ENCODE measurements around the gene KATNIP. TPM values are rescaled to one million over a fixed set of nuclear protein-coding genes. Genes with fewer than 3 reads are reported as not detected.

The KATNIP gene
- total and polyA plus RNA-seq, 9 of the 15 experiments (the other 6 are each of a cell fraction or from before 2014, with no cell fraction given), result 1.7 to 13.2 (median 8.0) TPM

- TF ChIP-seq HMGXB4 (CRISPR knock-in tag; IDR thresholded peaks at IDR 0.05) (no peak), SRSF9 (IDR thresholded peaks at IDR 0.05; ENCODE audit: borderline replicate concordance, low read depth, low read length) (no peak), ZZZ3 (IDR thresholded peaks at IDR 0.05) (no peak), NCOR1 (IDR thresholded peaks at IDR 0.05) (no peak), SMAD3 (CRISPR knock-in tag; conservative IDR thresholded peaks at IDR 0.05) (no peak), ZNF239 (CRISPR knock-in tag; IDR thresholded peaks at IDR 0.05) (no peak), E2F4 (CRISPR knock-in tag; IDR thresholded peaks at IDR 0.05; ENCODE audit: low read depth) (no peak)
Observed at GRCh38 chr16:27518226-27518625, 31.7 kb upstream of the KATNIP start (continued).

- no peaks in the 10 kb centered on the region for H3K9me1 ChIP-seq (ENCODE audit: control insufficient read depth, insufficient read depth, low read length)
- H3K4me3 ChIP-seq, result no peak overlapping the region
- CTCF ChIA-PET (ENCODE audit: low intra/inter-chr PET ratio), result interaction anchor here (0.6 kb wide), 1 partner anchor 347 kb away, joined by 4 read pairs; no protein-coding TSS in a partner anchor
- H3K36me3 ChIP-seq (ENCODE audit: control insufficient read depth, insufficient read depth, low read length), result peaks cover 63% of the 10 kb centered on the region
- WGBS (ENCODE audit: insufficient coverage, low coverage, missing lambda C conversion rate), result 93% methylated on average over 14 of the region's 16 CpGs
- in situ Hi-C loops (cut with MboI) (no loop called here), intact Hi-C loops (cut with micrococcal nuclease) (no loop called here)
- 0 out of 4 replicates have a peak overlapping the region, but pooled peaks of 1 of the 2 experiments have one; percentile 12 for H3K9ac ChIP-seq (ENCODE audit: insufficient read depth in 1 of 2, low read depth in 2 of 2, low read length in 2 of 2)
- no TSS peak for BruUV-seq (replicated peaks)
- ATAC-seq (no peak; the same call in 2 of the 3 replicates), FAIRE-seq (no peak), DNase-seq (ENCODE audit: extremely low read depth in 1 of 4, low spot score in 3 of 4) (no peak)
- no peaks in the 10 kb centered on the region for H3K4me1 ChIP-seq (replicated peaks in 1 of 2; ENCODE audit: control insufficient read depth in 2 of 2, insufficient read depth in 2 of 2, low read length in 2 of 2)
- H4K20me1 ChIP-seq (replicated peaks; ENCODE audit: control insufficient read depth, insufficient read depth, low read length), result peaks cover 5% of the 10 kb centered on the region; the same call in 1 of the 2 replicates
- H2AFZ ChIP-seq (ENCODE audit: low read depth, low read length), result no peak overlapping the region
- POLR2A ChIA-PET, result interaction anchor here (3.4 kb wide), 1 partner anchor 10 kb away, joined by 14 read pairs; no protein-coding TSS in a partner anchor
- no peaks in the 10 kb centered on the region for H3K27me3 ChIP-seq (ENCODE audit: control insufficient read depth in 2 of 2, insufficient read depth in 2 of 2, low read length in 2 of 2)
- no peak for TF ChIP-seq KDM5B (IDR thresholded peaks at IDR 0.05; ENCODE audit: insufficient replicate concordance, low read depth, low read length)
- TF ChIP-seq KLF13 (tag; IDR thresholded peaks at IDR 0.05; ENCODE audit: borderline replicate concordance, low read depth), result no peak
- TF ChIP-seq CBFB (CRISPR knock-in tag; IDR thresholded peaks at IDR 0.05), result no peak
- TF ChIP-seq RAD51 (IDR thresholded peaks at IDR 0.05; ENCODE audit: borderline replicate concordance, low read depth), result no peak
- no peak for TF ChIP-seq SAFB2 (IDR thresholded peaks at IDR 0.05; ENCODE audit: borderline replicate concordance, low read depth, low read length, severe bottlenecking)
- no peak for TF ChIP-seq SAP30 (IDR thresholded peaks at IDR 0.05; ENCODE audit: borderline replicate concordance, insufficient read depth, low read depth, low read length, poor library complexity, severe bottlenecking)
- TF ChIP-seq TAL1 (IDR thresholded peaks at IDR 0.05), result no peak
- no peak for TF ChIP-seq NFIX (CRISPR knock-in tag; IDR thresholded peaks at IDR 0.05; ENCODE audit: low read depth)
- TF ChIP-seq XRCC3 (IDR thresholded peaks at IDR 0.05), result no peak
- no peak overlapping the region for H3K27ac ChIP-seq (ENCODE audit: extremely low read depth, low read depth, low read length)
- H3K9me3 ChIP-seq (replicated peaks; ENCODE audit: control insufficient read depth, insufficient read depth, low read depth, low read length), result no peaks in the 10 kb centered on the region
- no peak overlapping the region for H3K4me2 ChIP-seq (ENCODE audit: insufficient read depth, low read length)
- H3K79me2 ChIP-seq (ENCODE audit: control insufficient read depth, insufficient read depth, low read length), result no peaks in the 10 kb centered on the region
Observed at GRCh38 chr16:27520982-27521673, 28.8 kb upstream of the KATNIP start.

All from K562 (cell line).